Smooth muscle cell (in vitro differentiated cells): Measurements from ENCODE around the gene CSTF1. TPM values are rescaled to one million over a fixed set of nuclear protein-coding genes. Genes with fewer than 3 reads are reported as not detected.

Experiments
- DNase-seq: peaks from one replicate; lab custom pipeline; 2025; ENCODE audit not compliant: unreplicated experiment; lab: John Stamatoyannopoulos, UW
- H2AFZ ChIP-seq: fragments of 200-600 bp; sonication (generic); 2 replicates; pipeline ENCODE4 v1.6.0; 2016; ENCODE audit warnings: antibody characterized with exemption, low read depth, mild to moderate bottlenecking
- H3F3A ChIP-seq: fragments of 200-600 bp; sonication (generic); 2 replicates; pipeline ENCODE4 v1.6.0; 2017; ENCODE audit warnings: antibody characterized with exemption, low read depth
- H3K27ac ChIP-seq: fragments of 200-600 bp; sonication (generic); 2 replicates; pipeline ENCODE4 v1.5.1; 2016; ENCODE audit warnings: low read depth, mild to moderate bottlenecking
- H3K27me3 ChIP-seq: fragments of 200-600 bp; sonication (generic); 2 replicates; pipeline ENCODE4 v1.6.1; 2016; ENCODE audit warnings: low read depth, mild to moderate bottlenecking
- H3K36me3 ChIP-seq: fragments of 200-600 bp; sonication (generic); 2 replicates; pipeline ENCODE4 v1.5.1; 2016; ENCODE audit warnings: low read depth
- H3K4me1 ChIP-seq: fragments of 200-600 bp; sonication (generic); 2 replicates; pipeline ENCODE4 v1.5.1; 2016; ENCODE audit warnings: low read depth
- H3K4me2 ChIP-seq: fragments of 200-600 bp; sonication (generic); 2 replicates; pipeline ENCODE4 v1.6.0; 2016; ENCODE audit warnings: mild to moderate bottlenecking
- H3K4me3 ChIP-seq: fragments of 200-600 bp; sonication (generic); 2 replicates; pipeline ENCODE4 v1.5.1; 2016; ENCODE audit warnings: mild to moderate bottlenecking
- H3K79me2 ChIP-seq: fragments of 200-600 bp; sonication (generic); 2 replicates; pipeline ENCODE4 v1.6.0; 2016; ENCODE audit warnings: low read depth, mild to moderate bottlenecking
- H3K9ac ChIP-seq: fragments of 200-600 bp; sonication (generic); 2 replicates; pipeline ENCODE4 v1.6.0; 2016; ENCODE audit warnings: low read depth
- H3K9me3 ChIP-seq: fragments of 200-600 bp; sonication (generic); replicated peaks from 2 replicates; pipeline ENCODE4 v1.5.1; 2016; ENCODE audit warnings: low read depth
- H4K20me1 ChIP-seq: fragments of 200-600 bp; sonication (generic); 2 replicates; pipeline ENCODE4 v1.6.0; 2016; ENCODE audit warnings: low read depth
- WGBS: methylation state at CpG from one replicate; pipeline ENCODE4 v1.1.7; 2016; ENCODE audit warnings: low lambda C conversion rate; 5-methylcytosine and 5-hydroxymethylcytosine counted together
- polyA plus RNA-seq: library from polyadenylated mRNA; unstranded; fragments of >200 nt; fragmentation: Nextera tagmentation; extraction: Ambion mirVana; gene quantifications from 2 replicates; pipeline ENCODE4 v1.2.1, GENCODE V29; 2016
- total RNA-seq: library from RNA; depleted of rRNA; stranded (reverse); fragments of >200 nt; gene quantifications from 2 replicates; pipeline ENCODE4 v1.2.3, GENCODE V29; 2014
- TF ChIP-seq, protein P1 (sequence below): fragments of 200-600 bp; sonication (generic); IDR thresholded peaks from 2 replicates; pipeline ENCODE4 v1.5.1; 2017; ENCODE audit warnings: borderline replicate concordance, mild to moderate bottlenecking, antibody characterized with exemption; ENCODE audit not compliant: insufficient read depth, poor library complexity, severe bottlenecking

CSTF1 gene
- total and polyA plus RNA-seq, 2 experiments from 2014 or later: 27.8 to 38.5 TPM

DNA sequence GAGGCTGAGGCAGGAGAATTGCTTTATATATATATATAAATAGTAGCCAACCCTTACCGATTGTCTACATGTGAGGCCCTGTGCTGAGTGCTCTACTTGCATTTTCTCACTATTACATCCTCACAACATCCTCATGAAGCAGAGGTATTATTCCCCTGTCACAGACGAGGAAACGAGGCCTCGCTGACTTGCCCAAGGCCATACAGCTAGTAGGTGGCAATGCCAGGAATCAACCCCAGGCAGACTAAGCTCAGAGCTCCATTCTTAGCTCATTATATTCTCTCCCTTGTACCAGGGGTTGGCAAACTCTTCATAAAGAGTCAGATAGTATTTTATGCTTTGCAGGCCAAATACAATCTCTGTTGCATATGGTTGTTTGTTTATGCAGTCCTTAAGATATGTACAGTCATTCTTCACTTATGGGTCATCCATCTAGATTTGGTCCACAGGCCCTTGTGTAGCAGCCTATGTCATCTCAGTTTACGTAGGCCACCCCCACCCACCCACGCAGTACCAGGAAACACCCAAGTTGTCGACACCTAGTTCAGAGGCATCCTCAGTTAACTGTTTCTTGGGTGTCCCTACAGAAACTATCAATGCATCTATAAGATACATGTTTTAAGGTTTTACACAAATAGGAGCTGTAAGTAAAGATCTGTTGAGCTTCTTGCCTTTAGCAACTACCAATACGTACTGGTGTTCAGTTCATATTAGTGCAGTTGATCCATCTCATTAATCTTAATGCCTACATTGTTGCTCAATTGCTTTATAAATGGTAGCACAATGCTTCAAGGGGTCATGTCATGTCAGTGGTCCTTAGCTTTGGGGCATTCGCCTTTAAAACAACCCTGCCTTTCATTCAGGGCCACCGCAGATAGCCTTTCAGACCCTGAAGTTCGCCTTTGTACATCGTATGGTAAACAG lies 22.7 kb downstream of the CSTF1 start:
- no peaks in the 10 kb centered on the region for H3K9me3 ChIP-seq
- H3K4me1 ChIP-seq: no peaks in the 10 kb centered on the region
- no peaks in the 10 kb centered on the region for H4K20me1 ChIP-seq
- H3K79me2 ChIP-seq: no peaks in the 10 kb centered on the region
- peak overlapping the region; percentile 53 for H3K27ac ChIP-seq
- H3K4me3 ChIP-seq: no peak overlapping the region
- H3K4me2 ChIP-seq: peak overlapping the region; percentile 64
- no peaks in the 10 kb centered on the region for H3K27me3 ChIP-seq
- 70% methylated on average over 12 of the region's 12 CpGs for WGBS
- TF ChIP-seq, protein P1, sequence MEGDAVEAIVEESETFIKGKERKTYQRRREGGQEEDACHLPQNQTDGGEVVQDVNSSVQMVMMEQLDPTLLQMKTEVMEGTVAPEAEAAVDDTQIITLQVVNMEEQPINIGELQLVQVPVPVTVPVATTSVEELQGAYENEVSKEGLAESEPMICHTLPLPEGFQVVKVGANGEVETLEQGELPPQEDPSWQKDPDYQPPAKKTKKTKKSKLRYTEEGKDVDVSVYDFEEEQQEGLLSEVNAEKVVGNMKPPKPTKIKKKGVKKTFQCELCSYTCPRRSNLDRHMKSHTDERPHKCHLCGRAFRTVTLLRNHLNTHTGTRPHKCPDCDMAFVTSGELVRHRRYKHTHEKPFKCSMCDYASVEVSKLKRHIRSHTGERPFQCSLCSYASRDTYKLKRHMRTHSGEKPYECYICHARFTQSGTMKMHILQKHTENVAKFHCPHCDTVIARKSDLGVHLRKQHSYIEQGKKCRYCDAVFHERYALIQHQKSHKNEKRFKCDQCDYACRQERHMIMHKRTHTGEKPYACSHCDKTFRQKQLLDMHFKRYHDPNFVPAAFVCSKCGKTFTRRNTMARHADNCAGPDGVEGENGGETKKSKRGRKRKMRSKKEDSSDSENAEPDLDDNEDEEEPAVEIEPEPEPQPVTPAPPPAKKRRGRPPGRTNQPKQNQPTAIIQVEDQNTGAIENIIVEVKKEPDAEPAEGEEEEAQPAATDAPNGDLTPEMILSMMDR: no peak
- H3K36me3 ChIP-seq: no peaks in the 10 kb centered on the region
- H3F3A ChIP-seq: no peaks in the 10 kb centered on the region
- H2AFZ ChIP-seq: no peak overlapping the region
- H3K9ac ChIP-seq: no peak overlapping the region
- DNase-seq: no peak

DNA sequence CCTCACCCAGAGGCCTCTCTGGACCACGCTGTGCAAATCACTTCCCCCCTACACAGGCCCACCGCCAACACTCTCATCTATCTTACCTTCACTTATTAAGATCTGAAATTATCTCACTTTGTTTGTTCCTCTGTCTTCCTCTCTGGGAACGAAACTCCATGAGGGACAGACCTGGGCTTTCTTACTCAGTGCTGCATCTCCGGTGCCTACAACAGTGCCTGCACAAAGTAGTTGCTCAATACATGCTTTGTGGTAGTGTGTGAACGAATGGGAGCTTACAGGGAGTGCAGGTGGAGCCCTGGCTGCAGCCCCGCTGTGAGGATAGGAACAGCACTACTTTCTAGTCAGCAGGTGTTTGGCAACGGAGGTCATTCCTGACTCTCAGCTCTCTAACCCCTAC lies 25.0 kb downstream of the CSTF1 start:
- Histone ChIP-seq H3F3A (peaks cover 7% of the 10 kb centered on the region), H3K27ac (no peak overlapping the region), H4K20me1 (no peaks in the 10 kb centered on the region), H3K36me3 (no peaks in the 10 kb centered on the region), H3K9ac (no peak overlapping the region), H3K27me3 (no peaks in the 10 kb centered on the region), H2AFZ (no peak overlapping the region), H3K4me1 (no peaks in the 10 kb centered on the region), H3K9me3 (no peaks in the 10 kb centered on the region), H3K4me2 (no peak overlapping the region), H3K79me2 (no peaks in the 10 kb centered on the region), H3K4me3 (no peak overlapping the region)
- no peak for DNase-seq
- 94% methylated on average over 7 of the region's 7 CpGs for WGBS
- TF ChIP-seq, protein P1: no peak

DNA sequence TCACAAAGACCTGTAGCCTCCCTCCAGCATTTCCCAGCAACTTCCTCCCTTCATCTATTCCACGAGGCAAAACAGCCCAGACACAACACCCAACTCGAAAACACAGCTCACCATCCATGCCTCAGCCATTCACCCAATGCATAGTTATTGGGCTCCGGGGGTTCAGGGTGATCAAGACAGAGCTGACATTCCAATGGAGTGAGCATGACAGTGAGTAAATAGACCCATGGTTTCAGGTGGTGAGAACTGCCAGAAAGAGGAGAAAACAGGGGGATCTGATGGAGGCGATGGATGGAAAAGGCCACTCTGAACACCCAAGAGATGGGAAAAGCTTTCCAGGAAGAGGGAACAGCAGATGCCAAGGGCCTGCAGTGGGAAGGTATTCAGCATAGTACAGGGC lies 25.5 kb downstream of the CSTF1 start:
- Histone ChIP-seq H2AFZ (no peak overlapping the region), H4K20me1 (no peaks in the 10 kb centered on the region), H3F3A (peaks cover 7% of the 10 kb centered on the region), H3K36me3 (no peaks in the 10 kb centered on the region), H3K27ac (no peak overlapping the region), H3K4me2 (no peak overlapping the region), H3K27me3 (no peaks in the 10 kb centered on the region), H3K9ac (no peak overlapping the region), H3K79me2 (no peaks in the 10 kb centered on the region), H3K4me1 (no peaks in the 10 kb centered on the region), H3K4me3 (no peak overlapping the region), H3K9me3 (no peaks in the 10 kb centered on the region)
- 95% methylated on average over 4 of the region's 4 CpGs for WGBS
- TF ChIP-seq, protein P1: no peak
- no peak for DNase-seq
